ENCODE measurements around the gene ZNF581. TPM values are rescaled to one million over a fixed set of nuclear protein-coding genes. Genes with fewer than 3 reads are reported as not detected.

ZNF581 gene
- total RNA-seq, 1 experiment from 2014 or later, result 37.5 TPM

- Histone ChIP-seq H3K9me2 (replicated peaks; ENCODE audit: low read length) (no peaks in the 10 kb centered on the region), H3F3A (ENCODE audit: low read length, unreplicated experiment) (peaks cover 4% of the 10 kb centered on the region), H3K9me3 (ENCODE audit: low read length) (no peaks in the 10 kb centered on the region), H3K4me1 (ENCODE audit: insufficient read depth, low read length) (peaks cover 41% of the 10 kb centered on the region), H3K36me3 (ENCODE audit: low read depth, low read length) (peaks cover 8% of the 10 kb centered on the region), H3K4me2 (ENCODE audit: low read length) (peak overlapping the region; percentile 85), H3K79me2 (ENCODE audit: low read length) (peaks cover 87% of the 10 kb centered on the region), H3K27ac (ENCODE audit: low read length) (peak overlapping the region; percentile 62), H4K20me1 (ENCODE audit: low read length) (no peaks in the 10 kb centered on the region), H3K4me3 (ENCODE audit: low read length) (peak overlapping the region; percentile 96), H3K27me3 (ENCODE audit: low read length) (no peaks in the 10 kb centered on the region), H3K9ac (ENCODE audit: low read length) (peak overlapping the region; percentile 95), H2AFZ (ENCODE audit: low read length) (peak overlapping the region; percentile 94)
- intact Hi-C loops (cut with micrococcal nuclease), result loop anchor here (2.0 kb wide), 1 partner anchor 41 kb away; the partner anchor contains the start of gene FIZ1
- no peak for DNase-seq
- ChIA-PET CTCF (no interaction called here), POLR2A (ENCODE audit: unreplicated experiment) (no interaction called here)
- TSS peak; percentile 46 for BruUV-seq (replicated peaks)
- no peak for TF ChIP-seq EZH2phosphoT487 (IDR thresholded peaks at IDR 0.05; ENCODE audit: borderline replicate concordance, low read length)
- TF ChIP-seq CTCF (conservative IDR thresholded peaks at IDR 0.05; ENCODE audit: low read depth, low read length), result peak; percentile 35; the same call in 1 of the 2 replicates
- no peak for ATAC-seq
Measured at GRCh38 chr19:55640043-55640576, 3.3 kb upstream of the ZNF581 start.

GRCh38 chr19:55640577-55641425, 2.6 kb upstream of the ZNF581 start, which contains the start of gene ZNF580:
ZNF580 (plus strand) TSS chr19:55641002; CDS start chr19:55642509, 1,507 bp downstream.
- Histone ChIP-seq H3K79me2 (ENCODE audit: low read length) (peaks cover 87% of the 10 kb centered on the region), H3K9me2 (replicated peaks; ENCODE audit: low read length) (no peaks in the 10 kb centered on the region), H3K27me3 (ENCODE audit: low read length) (no peaks in the 10 kb centered on the region), H3K27ac (ENCODE audit: low read length) (peak within 1 kb of the TSS; percentile 62), H3F3A (ENCODE audit: low read length, unreplicated experiment) (peaks cover 4% of the 10 kb centered on the region), H3K4me1 (ENCODE audit: insufficient read depth, low read length) (peaks cover 42% of the 10 kb centered on the region), H3K4me3 (ENCODE audit: low read length) (peak within 1 kb of the TSS; percentile 96), H4K20me1 (ENCODE audit: low read length) (0 out of 2 replicates have a peak, but pooled peaks cover 4% of the 10 kb centered on the region), H3K9ac (ENCODE audit: low read length) (peak within 1 kb of the TSS; percentile 95), H3K36me3 (ENCODE audit: low read depth, low read length) (peaks cover 14% of the 10 kb centered on the region), H3K4me2 (ENCODE audit: low read length) (peak within 1 kb of the TSS; percentile 85), H2AFZ (ENCODE audit: low read length) (peak within 1 kb of the TSS; percentile 94), H3K9me3 (ENCODE audit: low read length) (no peaks in the 10 kb centered on the region)
- DNase-seq (peak; percentile 80), ATAC-seq (peak; percentile 45)
- TF ChIP-seq CTCF (conservative IDR thresholded peaks at IDR 0.05; ENCODE audit: low read depth, low read length) (no peak), EZH2phosphoT487 (IDR thresholded peaks at IDR 0.05; ENCODE audit: borderline replicate concordance, low read length) (no peak), EZH2 (IDR thresholded peaks at IDR 0.05; ENCODE audit: low read length, unreplicated experiment) (no peak)
- no TSS peak for BruUV-seq (replicated peaks)
- intact Hi-C loops (cut with micrococcal nuclease), result loop anchor here (2.0 kb wide), 1 partner anchor 42 kb away; the partner anchor contains the start of gene FIZ1
- ChIA-PET CTCF (interaction anchor here (0.6 kb wide), 1 partner anchor 16 kb away, joined by 7 read pairs; the partner anchor contains the start of gene ZNF784), POLR2A (ENCODE audit: unreplicated experiment) (interaction anchor here (0.7 kb wide), 1 partner anchor 35 kb away, joined by 5 read pairs; no protein-coding TSS in a partner anchor)
